GM12875 (cell line): ENCODE results near the gene MYZAP.

Source experiments
- H3K4me3 ChIP-seq: one replicate; pipeline ENCODE4 v1.5.1; 2011; ENCODE audit warnings: low read depth, low read length, control low read depth
- CTCF ChIP-seq: IDR thresholded peaks from 2 replicates; pipeline ENCODE4 v1.5.1; 2011; ENCODE audit warnings: low read depth, mild to moderate bottlenecking, control low read depth, inconsistent platforms, low read length, moderate library complexity, borderline replicate concordance; ENCODE audit not compliant: insufficient read depth

The MYZAP gene

GRCh38 chr15:57596978-57597377 is 5.3 kb downstream of the MYZAP start:
- no peak overlapping the region for H3K4me3 ChIP-seq
- TF ChIP-seq CTCF, result no peak

GRCh38 chr15:57597431-57597830 is 5.7 kb downstream of the MYZAP start:
- H3K4me3 ChIP-seq, result no peak overlapping the region
- TF ChIP-seq CTCF, result no peak

- TF ChIP-seq CTCF, result no peak
- H3K4me3 ChIP-seq, result no peak overlapping the region
Observed at GRCh38 chr15:57598346-57598745, 6.6 kb downstream of the MYZAP start.

- no peak for TF ChIP-seq CTCF
- no peak overlapping the region for H3K4me3 ChIP-seq
Observed at GRCh38 chr15:57599296-57599810, 7.6 kb downstream of the MYZAP start.

GRCh38 chr15:57600197-57600596 is 8.5 kb downstream of the MYZAP start:
- TF ChIP-seq CTCF, result no peak
- H3K4me3 ChIP-seq, result no peak overlapping the region

- no peak for TF ChIP-seq CTCF
- no peak overlapping the region for H3K4me3 ChIP-seq
Observed at GRCh38 chr15:57604507-57604906, 12.8 kb downstream of the MYZAP start.

- no peak overlapping the region for H3K4me3 ChIP-seq
- no peak for TF ChIP-seq CTCF
Observed at GRCh38 chr15:57605491-57605890, 13.8 kb downstream of the MYZAP start.
